RKO (cell line): ENCODE data around the gene GALNT9.
"Not testable (repeated sequence)": the region's sequence is repeated elsewhere in the genome, so short reads cannot be mapped to it uniquely, and the experiment has no call there.

Source experiments
- DNase-seq: peaks from one replicate; pipeline ENCODE4 v3.0.0-alpha.2; 2016; ENCODE audit warnings: low spot score

GALNT9 gene

DNA sequence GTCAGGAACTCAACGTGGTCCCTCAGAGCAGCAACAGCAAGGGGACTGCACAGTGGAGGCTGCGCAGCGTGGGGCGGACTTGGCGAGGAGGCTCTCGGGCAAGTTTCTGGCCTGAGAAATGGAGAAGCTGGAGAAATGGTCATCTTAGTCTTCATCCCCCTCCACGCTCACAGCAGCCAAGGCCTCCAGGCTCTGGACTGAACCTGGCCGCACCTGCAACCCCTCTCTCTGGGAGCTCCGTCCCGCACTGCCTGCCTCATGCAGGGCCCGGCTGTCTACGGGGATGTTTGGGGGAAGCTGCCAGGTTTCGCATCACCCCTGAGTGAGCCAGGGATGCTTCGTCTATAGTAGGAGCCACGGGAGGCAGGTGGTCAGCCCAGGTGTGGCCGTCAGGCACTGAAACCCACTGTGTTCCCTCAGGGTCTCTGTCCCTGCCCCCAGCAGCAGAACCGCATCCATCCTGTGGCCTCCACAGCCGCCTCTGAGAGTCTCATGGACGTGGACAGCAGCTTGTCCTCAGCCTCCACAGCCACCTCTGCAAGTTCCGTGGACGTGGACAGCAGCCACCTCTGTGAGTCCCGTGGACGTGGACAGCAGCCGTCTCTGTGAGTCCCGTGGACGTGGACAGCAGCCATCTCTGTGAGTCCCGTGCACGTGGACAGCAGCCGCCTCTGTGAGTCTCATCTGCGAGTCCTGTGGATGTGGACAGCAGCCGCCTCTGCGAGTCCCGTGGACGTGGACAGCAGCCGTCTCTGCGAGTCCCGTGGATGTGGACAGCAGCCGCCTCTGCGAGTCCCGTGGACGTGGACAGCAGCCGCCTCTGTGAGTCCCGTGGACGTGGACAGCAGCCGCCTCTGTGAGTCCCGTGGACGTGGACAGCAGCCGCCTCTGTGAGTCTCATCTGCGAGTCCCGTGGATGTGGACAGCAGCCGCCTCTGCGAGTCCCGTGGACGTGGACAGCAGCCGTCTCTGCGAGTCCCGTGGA, 29.1 kb upstream of the GALNT9 start:
- DNase-seq = not testable (repeated sequence)

DNA sequence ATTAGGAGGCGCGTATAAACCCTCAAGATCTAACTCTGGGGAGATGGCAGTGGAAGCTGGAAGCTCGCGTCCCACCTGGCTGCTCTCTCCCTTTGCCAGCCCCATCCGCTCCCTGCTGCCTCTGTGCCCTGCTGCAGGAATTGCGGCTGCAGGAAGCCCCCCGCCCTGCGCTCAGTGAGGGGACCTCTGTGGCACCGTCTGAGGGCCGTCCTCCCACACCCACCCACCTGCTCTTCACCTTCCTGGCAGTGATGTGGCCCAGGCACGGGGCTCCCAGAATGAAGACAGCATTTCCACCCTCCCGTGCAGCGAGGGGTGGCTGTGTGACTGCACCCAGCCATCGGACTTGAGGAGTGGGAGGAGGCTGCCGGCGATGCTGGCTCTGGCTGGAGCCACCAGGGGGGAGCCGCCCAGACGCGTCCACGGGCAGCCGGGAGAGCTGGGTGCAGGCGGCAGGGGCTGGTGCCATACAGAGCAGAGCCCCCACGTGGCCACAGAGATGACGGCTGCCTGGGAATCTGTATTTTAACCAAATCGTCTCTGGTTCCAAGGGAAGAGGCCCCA, 28.3 kb upstream of the GALNT9 start:
- DNase-seq = no peak

DNA sequence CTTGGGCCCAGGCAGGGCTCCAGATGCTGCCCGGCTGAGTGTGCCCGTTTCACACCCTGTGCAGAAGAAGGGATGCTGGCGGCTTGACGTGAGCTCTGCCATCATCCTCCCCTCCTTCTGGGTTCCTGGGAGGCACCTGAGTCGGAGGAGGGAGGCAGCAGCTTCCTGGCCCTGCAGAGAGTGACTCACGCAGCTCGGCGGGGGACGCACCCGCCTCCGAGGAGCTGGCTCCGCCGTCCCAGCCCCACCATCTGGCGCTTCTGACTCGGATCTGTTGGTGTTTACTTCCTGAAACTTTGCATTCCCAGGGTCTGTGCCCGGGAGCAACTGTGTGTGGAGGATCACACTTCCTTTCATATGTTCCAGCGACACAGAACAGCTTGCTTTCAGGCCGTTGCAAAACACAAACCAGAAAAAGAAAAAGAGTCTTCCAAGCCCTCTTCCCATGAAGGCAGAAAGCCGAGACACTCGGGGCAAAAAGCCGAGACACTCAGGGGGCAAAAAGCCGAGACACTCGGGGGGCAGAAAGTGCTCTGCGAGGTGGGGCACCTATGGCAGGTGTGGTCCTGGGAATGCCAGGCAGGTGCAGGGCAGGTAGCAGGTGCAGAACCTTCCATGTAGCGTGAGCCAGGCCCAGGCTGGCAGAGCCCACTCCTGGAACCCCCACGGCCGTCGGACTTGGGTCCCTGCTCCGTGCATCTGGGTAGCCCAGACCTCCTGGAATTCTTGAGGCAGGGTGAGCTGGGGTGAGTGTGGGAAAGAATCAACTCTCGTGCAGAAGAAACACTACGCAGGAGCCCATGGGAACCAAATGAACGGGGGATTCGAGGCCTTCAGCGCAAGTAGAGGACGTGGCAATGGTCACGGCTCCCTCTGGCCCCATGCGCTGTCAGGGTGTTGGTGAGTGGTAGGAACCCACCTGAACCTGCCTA, 27.6 kb upstream of the GALNT9 start:
- DNase-seq = peak; percentile 60

DNA sequence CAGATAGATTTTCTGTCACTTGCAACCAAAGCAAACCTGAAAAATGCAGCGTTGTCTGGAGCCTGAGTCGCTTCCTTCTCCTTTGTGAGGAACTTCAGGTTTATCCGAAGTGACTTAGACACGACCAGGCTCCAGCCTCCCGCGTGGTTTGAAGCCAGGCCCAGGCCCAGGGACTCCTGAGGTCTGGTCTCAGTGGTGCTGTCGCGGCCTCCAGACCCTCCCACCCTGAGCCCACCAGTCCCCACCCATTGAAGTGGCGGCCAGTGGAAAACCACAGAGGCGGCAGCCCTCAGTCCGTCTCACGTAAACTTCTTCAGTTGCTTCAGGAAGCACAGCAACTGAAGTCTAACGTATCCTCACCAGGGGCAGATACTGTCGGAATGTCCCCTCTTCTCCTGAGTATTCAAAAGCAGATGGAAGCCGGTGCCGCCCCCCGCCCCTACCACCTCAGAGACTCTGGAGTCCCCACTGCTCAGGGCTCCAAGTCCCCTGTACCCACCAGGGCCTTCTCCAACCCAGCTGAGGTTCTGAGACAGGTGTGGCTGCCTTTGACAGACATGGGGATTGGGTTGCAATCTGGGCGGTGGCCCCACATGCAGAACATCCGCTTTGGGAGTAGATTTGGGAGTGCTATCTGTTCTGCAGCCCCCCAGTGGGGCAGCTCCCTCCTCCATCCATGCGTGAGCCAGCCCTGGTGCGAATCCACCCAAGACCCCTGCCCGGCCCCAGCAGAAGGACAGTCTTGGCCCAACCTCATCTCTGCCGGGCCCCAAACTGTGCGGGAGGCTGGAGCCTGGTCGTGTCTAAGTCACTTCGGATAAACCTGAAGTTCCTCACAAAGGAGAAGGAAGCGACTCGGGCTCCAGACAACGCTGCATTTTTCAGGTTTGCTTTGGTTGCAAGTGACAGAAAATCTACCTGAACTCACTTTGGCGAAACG, 26.6 kb upstream of the GALNT9 start:
- no peak for DNase-seq

DNA sequence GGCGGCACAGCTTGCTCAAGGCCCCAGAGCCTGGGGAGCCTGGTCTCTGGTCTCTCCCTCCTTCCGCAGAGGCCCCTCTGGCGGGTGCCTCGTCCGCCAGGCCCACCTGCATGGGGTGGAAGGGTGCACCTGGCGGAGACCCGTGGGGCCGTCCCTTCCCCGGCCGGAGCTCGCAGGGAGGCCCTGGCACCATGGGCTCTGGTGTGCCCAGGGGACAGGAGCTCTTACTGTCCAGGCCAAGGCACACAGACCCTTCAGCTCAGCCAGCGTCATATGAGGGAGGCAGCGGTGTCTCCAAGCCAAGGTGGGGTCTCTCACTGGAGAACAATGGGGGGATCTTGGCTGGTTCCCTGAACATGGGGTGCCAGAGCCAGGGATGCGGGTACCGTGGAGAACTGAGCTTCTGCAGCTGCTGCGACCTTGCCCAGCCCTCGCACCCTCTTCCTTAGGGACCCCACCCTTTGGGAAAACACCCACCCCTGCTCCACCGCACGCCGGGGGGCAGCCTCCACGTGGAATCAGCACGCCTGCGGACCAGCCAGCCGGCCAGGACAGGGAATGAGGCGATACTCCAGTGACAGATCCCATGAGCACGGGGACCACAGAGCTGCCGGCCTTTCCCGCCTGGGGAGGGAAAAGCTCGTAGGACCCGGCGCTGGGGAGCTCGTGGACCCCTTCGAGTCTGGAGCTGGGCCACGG, 25.7 kb upstream of the GALNT9 start:
- DNase-seq = no peak

DNA sequence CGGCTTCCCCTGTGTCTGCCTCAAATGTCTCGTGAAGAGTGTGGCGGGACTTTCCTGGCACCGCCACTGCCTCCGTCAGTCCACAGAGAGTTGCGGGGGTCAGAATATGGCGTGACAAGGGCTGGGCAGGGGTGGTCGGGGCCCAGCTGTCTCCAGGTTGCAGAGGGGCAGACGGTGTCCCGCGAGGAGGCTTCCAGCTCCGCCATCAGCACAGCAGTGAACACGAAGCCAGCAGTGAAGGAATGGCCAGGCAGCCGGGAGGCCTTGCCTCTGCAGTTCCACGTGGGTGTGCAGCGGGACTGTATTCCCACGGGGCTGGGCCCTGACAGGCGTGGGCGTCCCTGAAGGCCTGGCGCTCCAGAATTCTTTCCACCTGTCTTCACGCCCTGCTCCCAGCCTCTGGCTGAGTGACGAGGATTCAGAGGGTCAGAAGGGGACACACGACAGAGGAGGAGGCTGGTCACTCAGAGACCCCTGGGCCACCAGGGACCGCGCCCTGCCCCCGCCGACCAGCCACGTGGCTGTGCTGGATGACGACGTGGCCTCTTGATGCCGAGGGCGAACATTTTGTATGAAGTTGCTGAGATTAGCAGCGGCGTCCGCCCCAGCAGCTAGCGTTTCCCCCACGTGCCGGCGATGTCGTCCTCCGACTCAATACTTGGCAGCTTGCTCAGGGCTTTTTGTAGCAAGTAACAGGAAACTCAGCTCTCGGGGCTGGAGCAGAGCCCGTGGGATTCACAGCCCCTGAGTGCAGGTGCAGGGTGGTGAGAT, 25.0 kb upstream of the GALNT9 start:
- DNase-seq = no peak

DNA sequence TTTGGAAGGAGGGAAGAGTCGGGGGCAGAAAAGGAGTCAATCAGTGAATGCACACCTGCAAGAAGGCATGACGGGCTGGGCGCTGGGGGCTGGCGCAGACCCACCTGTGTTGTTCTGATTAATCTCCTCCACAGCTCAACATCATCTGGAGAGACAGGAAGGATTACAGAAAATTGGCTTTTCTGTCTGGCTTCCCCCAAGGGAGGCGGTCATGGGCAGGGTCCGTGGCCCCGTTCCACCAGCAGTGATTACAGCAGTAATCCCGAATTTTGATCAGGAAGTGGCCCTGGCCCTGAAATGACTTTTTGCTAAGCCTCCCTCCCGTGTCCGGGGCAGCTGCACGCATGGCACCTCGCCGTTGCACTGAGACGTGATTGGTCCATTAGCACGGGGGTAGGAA, 24.4 kb upstream of the GALNT9 start:
- DNase-seq = no peak

DNA sequence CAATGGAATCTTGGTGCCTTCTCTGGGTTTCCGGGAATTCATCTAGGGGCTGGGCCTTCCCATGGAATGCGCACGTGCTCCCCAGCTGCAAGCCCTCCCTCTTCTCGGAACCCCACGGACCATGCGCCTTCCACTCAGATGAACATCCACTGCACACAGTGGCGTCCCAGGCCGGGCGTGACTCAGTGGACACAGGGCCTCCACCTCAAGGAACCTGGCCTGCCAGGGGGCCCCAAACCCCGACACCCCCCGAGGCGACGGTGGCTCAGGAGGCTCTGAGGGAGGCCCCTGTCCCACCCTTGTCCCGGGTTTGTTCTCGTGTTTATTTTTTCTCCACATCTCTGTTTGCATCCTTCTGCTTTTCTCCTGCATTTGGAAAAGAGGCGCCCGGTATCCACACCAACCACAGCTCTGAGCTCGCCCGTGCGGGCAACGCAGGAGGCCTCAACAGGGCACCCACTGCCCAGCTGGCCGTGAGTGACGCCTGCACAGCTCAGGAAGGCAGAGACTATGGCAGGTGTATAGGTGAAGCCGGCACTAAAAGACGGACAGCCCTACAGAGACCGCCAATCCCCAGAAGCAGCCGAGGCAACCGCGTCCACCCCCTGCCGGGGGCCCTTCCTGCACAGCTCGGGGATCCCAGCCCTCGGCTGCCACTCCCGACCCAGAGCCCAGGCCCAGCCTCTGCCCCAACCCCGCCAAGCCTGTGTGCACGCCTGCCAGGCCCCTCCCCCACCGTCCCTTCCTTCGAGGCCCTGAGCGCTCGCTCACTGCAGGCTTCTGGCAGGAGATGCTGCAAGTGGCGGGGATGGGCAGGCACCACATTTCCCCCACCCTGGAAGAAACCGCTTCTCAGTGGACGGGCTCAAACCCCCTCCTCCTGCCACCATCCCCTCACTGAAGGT, 23.8 kb upstream of the GALNT9 start:
- DNase-seq = no peak

DNA sequence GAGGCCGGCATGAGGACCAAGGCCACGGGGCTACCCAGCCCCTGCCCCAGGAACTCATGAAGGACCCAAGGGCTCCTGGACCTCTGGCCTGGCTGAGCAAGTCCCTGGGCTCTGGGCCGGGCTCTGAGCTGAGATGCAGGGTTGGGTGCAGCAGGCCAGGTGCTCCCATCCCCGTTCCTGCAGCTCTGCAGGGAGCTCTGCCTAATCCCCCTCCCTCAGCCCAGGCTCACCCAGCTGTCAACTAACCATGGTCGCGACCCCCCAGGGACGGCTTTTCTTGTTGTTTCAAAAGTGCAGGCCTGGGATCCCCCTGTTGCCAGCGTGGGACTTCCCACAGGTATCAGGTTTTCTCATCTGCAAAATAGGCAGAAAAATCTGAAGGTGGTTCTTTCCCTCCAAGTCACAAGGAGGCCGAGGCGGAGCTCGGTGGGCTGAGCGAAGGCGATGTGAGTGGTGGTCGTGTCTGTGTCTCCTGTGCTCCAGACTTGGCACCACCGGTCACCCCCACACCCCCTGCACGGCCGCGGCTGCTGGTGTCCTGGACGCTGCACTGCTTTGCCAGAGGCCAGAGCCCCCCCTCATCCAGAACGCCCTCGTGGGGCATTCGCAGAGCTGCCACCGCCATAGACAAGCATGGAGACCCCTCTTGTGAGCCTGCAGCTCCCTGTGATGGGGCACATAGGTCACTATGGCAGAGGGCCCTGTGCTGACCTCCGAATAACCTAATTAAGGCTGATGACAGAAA, 22.5 kb upstream of the GALNT9 start:
- DNase-seq = no peak

DNA sequence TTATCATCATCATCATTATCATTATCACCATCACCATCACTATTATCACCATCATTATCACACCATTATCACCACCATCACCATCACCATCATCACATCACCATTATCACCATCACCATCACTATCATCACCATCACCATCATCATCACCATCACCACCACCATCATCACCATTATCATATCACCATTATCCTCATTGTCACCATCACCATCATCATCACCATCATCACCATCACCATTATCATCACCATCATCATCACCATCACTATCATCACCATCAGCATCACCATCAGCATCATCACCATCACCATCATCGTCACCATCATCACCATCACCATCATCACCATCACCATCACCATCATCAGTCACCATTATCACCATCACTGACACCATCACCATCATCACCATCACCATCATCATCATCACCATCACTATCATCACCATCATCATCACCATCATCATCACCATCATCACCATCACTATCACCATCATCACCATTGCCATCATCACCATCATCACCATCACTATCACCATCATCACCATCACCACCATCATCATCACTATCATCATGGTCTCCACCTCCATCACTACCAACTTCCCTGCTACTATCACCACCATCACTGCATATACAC, 20.2 kb upstream of the GALNT9 start:
- DNase-seq = no peak

DNA sequence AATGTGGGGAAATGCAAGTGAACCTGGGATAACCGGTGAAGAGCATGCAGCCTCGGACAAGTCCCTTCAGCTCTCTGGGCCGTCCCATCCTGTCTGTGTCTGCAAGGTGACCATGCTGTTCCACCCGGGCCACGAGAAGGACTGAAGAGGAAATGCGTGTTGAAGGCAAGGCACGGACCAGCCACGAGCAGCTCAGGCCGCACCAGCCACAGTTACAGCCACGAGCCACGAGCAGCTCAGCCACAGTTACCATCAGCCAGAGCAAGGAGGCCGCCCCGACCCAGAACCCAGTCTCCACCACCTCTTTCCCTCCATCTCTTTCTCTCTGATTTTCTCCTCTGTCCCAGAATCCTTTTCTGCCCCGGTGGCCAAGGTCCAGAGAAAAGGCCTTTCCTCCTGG, 18.8 kb upstream of the GALNT9 start:
- DNase-seq = no peak

DNA sequence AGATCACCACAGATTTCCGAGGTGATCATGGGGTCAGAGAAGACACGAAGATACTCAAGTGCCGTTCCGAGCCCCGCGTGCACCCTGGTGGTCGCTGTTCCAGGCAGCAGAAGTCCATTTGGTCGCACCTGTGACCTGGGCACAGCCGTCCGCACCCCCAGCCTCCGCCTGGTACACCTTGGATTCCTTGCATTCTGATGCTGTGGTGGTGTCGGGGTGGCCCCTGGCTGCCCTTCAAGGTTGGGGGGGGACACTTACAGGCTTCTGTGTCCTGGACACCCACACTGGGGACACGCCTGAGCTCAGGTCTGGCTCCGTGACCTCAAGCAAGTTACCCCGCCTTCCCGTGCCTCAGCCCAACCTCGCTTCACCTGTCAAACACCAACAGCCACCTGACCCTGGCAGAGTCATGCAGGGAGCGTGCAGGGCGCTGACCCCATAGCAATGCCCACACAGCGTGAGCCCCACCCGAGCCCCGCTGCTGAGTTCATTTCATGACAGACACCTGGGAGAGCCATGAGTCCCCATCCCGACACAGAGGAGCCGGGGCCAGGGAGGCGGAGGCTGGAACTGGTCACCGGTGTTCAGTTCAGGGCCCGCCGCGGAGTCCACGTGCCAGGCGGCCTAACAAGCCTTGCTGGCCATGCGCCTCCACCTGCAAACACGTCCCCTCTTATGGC, 17.9 kb upstream of the GALNT9 start:
- DNase-seq = no peak

DNA sequence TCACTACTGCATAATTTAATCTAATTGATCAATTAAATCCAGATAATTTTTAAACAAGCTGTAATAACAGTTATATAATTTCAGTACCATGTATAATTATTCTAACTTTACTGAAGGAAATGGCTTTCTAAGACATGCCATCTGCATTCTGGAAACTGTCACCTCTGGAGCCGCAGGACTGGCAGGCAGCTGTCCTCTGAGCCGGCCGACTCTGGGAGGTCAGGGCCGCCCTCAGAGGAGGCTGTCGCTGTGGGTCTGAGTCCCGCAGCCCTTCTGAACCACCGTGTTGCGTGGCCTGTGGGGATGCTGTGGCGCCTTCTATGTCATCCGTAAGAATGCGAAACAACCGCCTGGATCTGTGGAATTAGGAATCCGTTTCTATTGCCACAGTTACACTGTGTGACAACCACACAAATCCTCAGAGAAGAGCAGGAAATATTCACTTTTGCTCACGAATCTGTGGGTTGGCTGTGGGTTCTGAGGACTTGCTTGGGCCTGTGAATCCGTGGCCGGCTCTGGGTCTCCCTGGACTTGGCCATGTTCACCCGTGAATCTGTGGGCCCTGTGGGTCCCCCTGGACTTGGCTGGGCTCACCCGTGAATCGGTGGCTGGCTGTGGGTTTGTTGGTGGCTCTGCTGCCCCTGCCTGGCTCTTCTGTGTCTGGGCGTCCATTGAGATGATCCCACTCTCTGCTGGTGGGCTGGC, 17.2 kb upstream of the GALNT9 start:
- DNase-seq = no peak

DNA sequence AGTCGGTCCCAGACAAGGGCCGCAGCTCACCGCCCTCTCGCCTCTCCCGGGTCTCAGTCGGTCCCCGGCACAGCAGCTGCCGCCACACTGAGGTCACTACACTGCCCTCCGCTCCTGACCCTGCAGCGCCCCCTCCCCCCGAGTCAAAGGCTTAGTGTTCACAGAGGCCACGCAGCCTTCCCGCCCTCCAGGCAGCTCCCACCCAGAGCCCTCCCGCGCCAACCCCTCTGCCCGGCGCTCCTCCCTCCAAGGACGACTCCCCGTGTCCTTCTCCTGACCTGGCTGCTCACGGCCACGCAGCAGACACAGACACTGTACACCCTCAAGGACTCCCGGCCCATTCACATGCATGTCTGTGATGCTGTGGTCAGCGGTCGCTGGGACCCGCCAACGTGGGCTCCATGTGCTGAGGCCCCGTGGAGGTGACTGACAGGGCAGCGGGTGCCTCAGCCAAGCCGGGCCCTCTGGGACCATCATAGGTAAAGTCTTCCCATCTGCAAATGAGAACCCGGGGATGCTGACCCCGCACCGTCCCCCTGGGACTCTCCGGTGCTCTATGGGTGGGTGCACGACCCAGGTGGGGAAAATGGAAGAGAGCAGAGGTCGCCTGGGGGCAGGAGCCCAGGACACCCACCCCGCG, 16.3 kb upstream of the GALNT9 start:
- no peak for DNase-seq

DNA sequence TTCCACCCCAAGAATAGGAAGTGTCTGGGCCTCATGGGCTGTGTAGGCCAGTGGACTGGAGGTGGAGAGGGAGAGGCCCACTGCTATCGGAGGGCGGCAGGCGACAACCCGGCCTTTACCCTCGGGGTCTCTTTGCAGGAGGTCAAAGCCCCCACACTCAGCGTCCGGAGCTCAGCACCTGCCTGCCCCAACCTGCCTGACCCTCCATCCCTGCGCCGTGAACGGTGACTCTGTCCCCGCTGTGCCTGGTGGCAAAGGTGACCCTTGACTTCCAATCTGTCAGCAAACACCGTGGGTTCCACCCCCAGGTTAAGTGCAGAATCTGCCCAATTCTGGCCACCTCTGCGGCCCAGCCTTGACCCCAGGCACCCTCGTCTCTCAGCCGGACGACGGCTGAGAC, 15.7 kb upstream of the GALNT9 start:
- DNase-seq = no peak

DNA sequence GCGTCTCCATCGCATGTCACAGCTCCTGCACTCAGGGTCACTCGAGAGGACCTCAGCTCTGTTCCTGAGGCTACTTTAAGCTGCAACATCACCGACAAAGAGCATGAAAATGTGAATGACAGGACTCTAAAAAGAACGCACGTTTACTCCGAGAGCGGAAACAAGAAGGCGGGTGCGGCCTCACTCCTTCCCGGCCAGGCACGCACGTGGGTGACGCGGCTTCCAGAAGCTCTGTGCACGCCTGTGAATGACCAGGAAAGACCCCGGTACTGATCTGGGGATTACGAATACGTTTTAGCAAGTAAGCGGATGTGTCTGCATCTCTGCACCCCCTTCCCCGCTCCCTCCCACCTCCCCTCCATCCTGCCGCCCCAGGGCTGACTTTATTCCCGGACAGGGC, 15.2 kb upstream of the GALNT9 start:
- DNase-seq = no peak
